ENCODE data around the gene FAM168A. TPM values are rescaled to one million over a fixed set of nuclear protein-coding genes. Genes with fewer than 3 reads are reported as not detected.

Gene FAM168A
- total and polyA plus RNA-seq, 3 donors from 2014 or later = 20.1 to 30.2 (median 29.8) TPM

GRCh38 chr11:73423506-73423905, 174.4 kb downstream of the FAM168A start:
- Histone ChIP-seq H3K36me3 (ENCODE audit: low read depth, missing control alignments) (no peaks in the 10 kb centered on the region), H3K27ac (no peak overlapping the region), H3K4me1 (no peaks in the 10 kb centered on the region), H3K4me3 (no peak overlapping the region), H3K9me3 (no peaks in the 10 kb centered on the region), H3K27me3 (no peaks in the 10 kb centered on the region)
- intact Hi-C loops (cut with DNase I; ENCODE audit: low total_unique reads) = no loop called here
- DNase-seq = no peak
- TF ChIP-seq CTCF (IDR thresholded peaks at IDR 0.05) = no peak
- no peak for TF ChIP-seq POLR2A (IDR thresholded peaks at IDR 0.05)
- WGBS, 2 donors = 95 to 97% methylated on average over 3 of the region's 3 CpGs

GRCh38 chr11:73422886-73423285, 175.0 kb downstream of the FAM168A start:
- no peaks in the 10 kb centered on the region for H3K27me3 ChIP-seq
- TF ChIP-seq POLR2A (IDR thresholded peaks at IDR 0.05) (no peak), CTCF (IDR thresholded peaks at IDR 0.05) (no peak)
- WGBS, 2 donors = 91 to 95% methylated on average over 4 of the region's 4 CpGs

GRCh38 chr11:73420136-73420535, 177.8 kb downstream of the FAM168A start:
- Histone ChIP-seq H3K4me1 (peaks cover 12% of the 10 kb centered on the region), H3K36me3 (ENCODE audit: low read depth, missing control alignments) (no peaks in the 10 kb centered on the region), H3K9me3 (no peaks in the 10 kb centered on the region), H3K4me3 (no peak overlapping the region), H3K27ac (no peak overlapping the region), H3K27me3 (no peaks in the 10 kb centered on the region)
- no peak for TF ChIP-seq CTCF (IDR thresholded peaks at IDR 0.05)
- no peak for TF ChIP-seq POLR2A (IDR thresholded peaks at IDR 0.05)
- intact Hi-C loops (cut with DNase I; ENCODE audit: low total_unique reads) = no loop called here
- DNase-seq = no peak

More at GRCh38 chr11:73422886-73423285, 175.0 kb downstream of the FAM168A start:
- no peak for DNase-seq
- Histone ChIP-seq H3K36me3 (ENCODE audit: low read depth, missing control alignments) (no peaks in the 10 kb centered on the region), H3K4me3 (no peak overlapping the region), H3K27ac (no peak overlapping the region), H3K4me1 (no peaks in the 10 kb centered on the region), H3K9me3 (no peaks in the 10 kb centered on the region)
- intact Hi-C loops (cut with DNase I; ENCODE audit: low total_unique reads) = no loop called here

GRCh38 chr11:73416786-73417185, 181.1 kb downstream of the FAM168A start:
- Histone ChIP-seq H3K27ac (no peak overlapping the region), H3K4me1 (peaks cover 21% of the 10 kb centered on the region), H3K27me3 (no peaks in the 10 kb centered on the region), H3K9me3 (no peaks in the 10 kb centered on the region), H3K4me3 (no peak overlapping the region), H3K36me3 (ENCODE audit: low read depth, missing control alignments) (no peaks in the 10 kb centered on the region)
- 74 to 93% methylated on average over 2 of the region's 2 CpGs for WGBS, 2 donors
- intact Hi-C loops (cut with DNase I; ENCODE audit: low total_unique reads) = no loop called here
- DNase-seq = no peak
- TF ChIP-seq POLR2A (IDR thresholded peaks at IDR 0.05) = no peak
- no peak for TF ChIP-seq CTCF (IDR thresholded peaks at IDR 0.05)

GRCh38 chr11:73415854-73416615, 181.9 kb downstream of the FAM168A start:
- intact Hi-C loops (cut with DNase I; ENCODE audit: low total_unique reads) = no loop called here
- WGBS, 2 donors = 69% methylated on average over 4 of the region's 4 CpGs
- no peaks in the 10 kb centered on the region for H3K27me3 ChIP-seq
- H3K4me3 ChIP-seq = no peak overlapping the region
- DNase-seq = no peak
- no peaks in the 10 kb centered on the region for H3K9me3 ChIP-seq
- no peak for TF ChIP-seq POLR2A (IDR thresholded peaks at IDR 0.05)
- TF ChIP-seq CTCF (IDR thresholded peaks at IDR 0.05) = no peak
- H3K4me1 ChIP-seq = peaks cover 21% of the 10 kb centered on the region
- H3K36me3 ChIP-seq (ENCODE audit: low read depth, missing control alignments) = no peaks in the 10 kb centered on the region
- peak overlapping the region in 1 of 2 donors; percentile 36 for H3K27ac ChIP-seq
